GM12801 (cell line): Measurements from ENCODE around the gene DCX.

ENCODE experiments used
- TF ChIP-seq, protein P1 (sequence below): IDR thresholded peaks from one replicate; pipeline ENCODE4 v1.5.1; 2011; ENCODE audit warnings: control low read depth; ENCODE audit not compliant: insufficient read length; ENCODE audit errors: extremely low read depth

DCX gene

DNA sequence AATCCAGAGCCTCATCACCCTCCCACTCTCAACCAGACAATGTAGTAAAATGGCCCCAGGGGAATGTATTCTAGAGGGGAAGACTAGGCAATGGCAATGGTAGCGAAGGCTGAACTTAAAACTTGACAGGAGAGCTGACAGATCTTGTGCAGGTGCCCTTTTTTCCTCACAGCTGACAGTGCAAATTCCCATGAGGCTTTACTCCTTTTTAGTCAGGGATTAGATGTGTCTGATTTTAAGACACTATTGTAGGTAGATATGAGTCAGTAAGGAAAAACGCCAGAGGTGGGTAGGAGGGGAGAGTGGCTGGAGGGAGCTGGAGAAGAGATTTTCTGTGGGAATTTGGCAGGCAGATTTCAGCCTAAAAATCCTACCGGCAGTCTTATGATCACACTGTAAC is 152.4 kb downstream of the DCX start:
- TF ChIP-seq, protein P1, sequence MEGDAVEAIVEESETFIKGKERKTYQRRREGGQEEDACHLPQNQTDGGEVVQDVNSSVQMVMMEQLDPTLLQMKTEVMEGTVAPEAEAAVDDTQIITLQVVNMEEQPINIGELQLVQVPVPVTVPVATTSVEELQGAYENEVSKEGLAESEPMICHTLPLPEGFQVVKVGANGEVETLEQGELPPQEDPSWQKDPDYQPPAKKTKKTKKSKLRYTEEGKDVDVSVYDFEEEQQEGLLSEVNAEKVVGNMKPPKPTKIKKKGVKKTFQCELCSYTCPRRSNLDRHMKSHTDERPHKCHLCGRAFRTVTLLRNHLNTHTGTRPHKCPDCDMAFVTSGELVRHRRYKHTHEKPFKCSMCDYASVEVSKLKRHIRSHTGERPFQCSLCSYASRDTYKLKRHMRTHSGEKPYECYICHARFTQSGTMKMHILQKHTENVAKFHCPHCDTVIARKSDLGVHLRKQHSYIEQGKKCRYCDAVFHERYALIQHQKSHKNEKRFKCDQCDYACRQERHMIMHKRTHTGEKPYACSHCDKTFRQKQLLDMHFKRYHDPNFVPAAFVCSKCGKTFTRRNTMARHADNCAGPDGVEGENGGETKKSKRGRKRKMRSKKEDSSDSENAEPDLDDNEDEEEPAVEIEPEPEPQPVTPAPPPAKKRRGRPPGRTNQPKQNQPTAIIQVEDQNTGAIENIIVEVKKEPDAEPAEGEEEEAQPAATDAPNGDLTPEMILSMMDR = no peak

DNA sequence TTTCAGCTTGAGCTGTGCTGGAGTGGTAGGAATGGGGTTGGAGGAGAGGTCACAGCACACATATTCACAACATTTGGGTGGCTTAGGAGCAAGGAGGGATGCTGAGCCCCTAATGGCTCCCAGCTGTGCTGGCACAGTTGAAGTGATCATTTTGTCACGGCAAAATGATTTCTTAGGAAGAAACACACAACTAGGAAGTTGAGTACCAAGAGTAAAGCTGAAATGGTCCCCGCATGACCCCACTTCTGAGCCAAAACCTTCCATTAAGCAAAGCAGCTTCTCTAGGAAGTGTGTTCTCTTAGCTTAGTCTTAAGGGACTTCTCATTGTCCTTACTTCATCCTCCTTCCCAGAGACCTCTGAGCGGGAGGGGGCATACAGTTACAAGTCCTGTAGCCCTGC is 154.3 kb downstream of the DCX start:
- TF ChIP-seq, protein P1 = no peak

DNA sequence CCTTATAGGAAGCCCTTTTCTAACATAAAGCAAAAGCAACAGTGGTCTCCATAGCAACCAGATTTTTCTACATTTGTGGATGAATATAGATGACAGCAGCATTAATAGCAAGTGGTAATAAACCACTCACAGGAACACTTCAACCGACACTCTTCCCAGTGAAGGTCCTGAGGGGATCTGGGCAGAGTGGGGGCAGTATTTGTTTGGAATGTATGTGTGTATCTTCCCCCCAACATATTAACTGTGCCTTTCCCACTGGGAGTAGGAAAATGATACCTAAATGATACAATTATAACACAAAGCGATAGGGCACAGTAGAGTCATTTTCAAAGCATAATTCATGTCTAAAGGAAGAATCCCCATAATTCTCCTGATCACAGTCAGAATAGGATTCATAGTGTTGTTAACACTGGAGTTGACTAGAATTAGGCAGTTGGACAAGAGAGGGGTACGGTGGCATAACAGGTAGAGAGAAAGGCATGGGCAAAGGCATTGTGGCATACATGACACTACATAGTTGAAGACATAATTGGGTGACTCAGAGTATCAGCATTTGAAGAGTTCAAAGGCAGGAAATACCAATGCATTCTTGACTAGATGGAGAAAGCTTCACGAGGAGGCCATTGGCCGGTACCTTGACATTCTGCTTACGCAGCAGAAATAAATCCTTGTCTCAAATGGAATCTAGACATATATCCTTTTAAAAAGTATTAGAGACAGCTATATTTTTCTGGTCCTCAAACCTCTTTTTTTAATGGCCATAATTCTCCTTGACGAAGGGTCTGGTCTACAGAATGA is 156.9 kb downstream of the DCX start:
- TF ChIP-seq, protein P1 = no peak

DNA sequence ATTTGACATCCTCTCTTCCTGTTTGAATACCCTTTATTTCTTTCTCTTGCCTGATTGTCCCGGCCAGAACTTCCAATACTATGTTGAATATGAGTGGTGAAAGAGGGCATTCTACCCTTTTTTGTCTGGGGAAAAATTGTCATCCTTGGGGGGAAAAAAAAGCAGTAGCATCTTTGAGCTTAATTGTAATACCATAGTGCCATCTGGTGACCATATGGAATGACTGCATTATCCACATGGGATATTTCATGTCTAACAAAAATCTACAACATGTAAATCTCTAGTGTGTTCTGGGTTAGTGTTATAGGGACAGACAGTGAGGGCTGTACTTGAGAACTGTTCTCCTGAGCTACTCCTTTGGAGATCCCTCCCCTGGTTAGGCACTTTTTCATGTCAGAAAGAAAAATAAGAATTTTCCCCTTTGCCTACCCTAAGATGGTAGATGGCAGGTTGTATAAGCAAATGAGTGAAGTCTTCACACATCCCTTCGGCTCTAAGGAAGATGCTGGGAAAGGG is 167.7 kb downstream of the DCX start:
- TF ChIP-seq, protein P1 = no peak
